ENCODE measurements around the gene TMA7B.

TMA7B gene

DNA sequence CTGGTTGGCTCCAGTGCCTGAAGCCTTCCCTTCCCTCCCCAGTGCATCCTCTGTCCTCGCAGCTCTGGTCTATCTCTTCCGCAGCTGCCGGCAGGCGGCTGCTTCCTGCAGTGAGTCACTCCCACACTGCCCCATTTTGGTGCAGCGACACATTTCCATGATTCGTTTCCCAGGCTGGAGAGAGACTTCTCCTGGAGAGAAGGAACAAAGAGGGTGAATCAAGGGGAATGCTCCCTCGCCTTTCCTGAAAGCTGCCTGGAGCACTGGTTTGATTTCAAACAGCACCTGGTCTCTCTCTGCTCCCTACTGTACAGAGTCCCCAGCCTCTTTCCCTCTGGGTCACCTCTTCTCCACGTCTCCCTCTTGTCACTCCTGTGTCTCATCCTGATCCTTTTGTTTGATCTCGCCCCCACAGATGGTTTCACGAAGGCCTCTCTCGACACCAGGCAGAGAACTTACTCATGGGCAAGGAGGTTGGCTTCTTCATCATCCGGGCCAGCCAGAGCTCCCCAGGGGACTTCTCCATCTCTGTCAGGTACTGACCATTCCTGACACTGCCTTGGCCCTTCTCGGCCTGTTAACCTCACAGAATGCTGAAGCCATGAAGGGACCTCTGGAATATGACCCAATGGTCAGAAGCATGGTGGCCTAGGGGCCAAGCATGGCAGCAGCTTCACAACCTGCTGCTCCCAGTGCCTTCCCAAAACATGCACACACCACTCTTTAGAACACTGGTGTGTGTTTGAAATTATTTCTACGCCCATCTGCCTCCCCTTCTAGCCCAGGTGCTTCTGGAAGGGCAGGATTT is at the start of gene TMA7B:
Gene TMA7B, plus strand, starts transcription at position 758 of the 808 bp plus-strand sequence. CDS start 3,978 bp downstream, outside the sequence.
- ATAC-seq (replicated peaks; ENCODE audit: extremely low read depth, poor library complexity, severe bottlenecking), result no peak
- no peaks in the 10 kb centered on the region for H3K27me3 Mint-ChIP-seq
- no peak for DNase-seq (ENCODE audit: low spot score in 2 of 2)
- peak within 1 kb of the TSS; percentile 61 for H3K4me3 Mint-ChIP-seq
- peak within 1 kb of the TSS; percentile 84 for H3K27ac Mint-ChIP-seq (ENCODE audit: low read depth)
- no peaks in the 10 kb centered on the region for H3K9me3 Mint-ChIP-seq
- peaks cover 85% of the 10 kb centered on the region for H3K36me3 Mint-ChIP-seq (ENCODE audit: insufficient read depth)
- peaks cover 63% of the 10 kb centered on the region for H3K4me1 Mint-ChIP-seq

DNA sequence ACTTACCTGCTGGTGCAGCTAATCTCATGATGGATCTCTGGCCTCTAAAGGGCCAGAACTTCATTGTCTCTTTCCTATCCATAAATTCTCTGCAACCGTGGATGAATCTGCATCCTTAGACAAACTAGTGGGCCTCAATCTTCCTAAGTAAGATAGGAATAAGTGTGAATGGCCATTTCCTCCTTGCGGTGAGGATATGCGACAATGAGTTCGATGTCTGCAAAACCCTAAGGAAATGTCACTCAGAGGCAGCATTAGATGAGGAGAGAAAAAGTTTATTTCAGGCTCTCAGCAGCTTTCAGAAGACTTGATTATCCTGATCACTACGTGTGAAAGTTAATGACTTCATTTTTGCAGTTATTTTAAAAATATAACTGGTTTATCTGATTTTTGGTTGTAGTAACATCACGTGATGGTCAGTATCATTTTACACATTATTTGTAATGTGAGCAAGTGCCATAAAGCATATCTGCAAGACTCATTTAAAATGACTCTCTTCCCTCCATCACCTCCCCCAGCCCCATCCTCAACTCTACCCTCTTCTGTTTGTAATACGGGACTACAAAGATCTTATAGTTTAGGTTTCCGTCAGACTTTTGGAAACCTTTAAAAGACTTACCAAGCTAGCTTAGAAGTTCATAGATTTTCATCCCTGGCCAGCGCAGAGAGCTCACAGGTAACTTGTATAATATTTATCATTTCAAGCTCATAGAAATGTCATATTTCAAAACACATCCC is 49.2 kb upstream of the TMA7B start:
- Mint-ChIP-seq H3K4me1 (peaks cover 84% of the 10 kb centered on the region), H3K36me3 (ENCODE audit: insufficient read depth) (peaks cover 31% of the 10 kb centered on the region), H3K9me3 (no peaks in the 10 kb centered on the region), H3K4me3 (peak overlapping the region; percentile 92), H3K27ac (ENCODE audit: low read depth) (peak overlapping the region; percentile 98), H3K27me3 (no peaks in the 10 kb centered on the region)
- ATAC-seq (replicated peaks; ENCODE audit: extremely low read depth, poor library complexity, severe bottlenecking) (no peak), DNase-seq (ENCODE audit: low spot score in 2 of 2) (no peak)

DNA sequence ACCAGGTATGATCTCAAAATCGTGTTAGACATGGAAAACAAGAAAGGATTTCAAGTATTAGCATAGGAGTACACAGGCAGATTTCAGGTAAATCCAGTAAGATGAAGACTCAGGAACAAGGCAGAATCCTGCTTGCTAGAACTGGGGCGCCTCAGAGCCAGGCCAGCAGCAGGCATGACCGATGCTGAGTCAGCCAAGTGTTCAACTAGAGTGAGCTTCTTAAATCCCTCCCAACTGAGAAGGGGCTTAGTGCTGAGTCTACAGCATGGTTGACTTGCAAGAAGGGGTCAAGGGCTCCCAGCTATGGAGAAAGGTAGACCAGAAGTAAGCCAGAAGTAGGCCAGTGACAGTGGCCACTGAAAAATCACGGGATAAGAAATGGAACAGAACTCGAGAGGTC is 46.9 kb upstream of the TMA7B start:
- H3K9me3 Mint-ChIP-seq, result no peaks in the 10 kb centered on the region
- H3K36me3 Mint-ChIP-seq (ENCODE audit: insufficient read depth), result peaks cover 41% of the 10 kb centered on the region
- peaks cover 94% of the 10 kb centered on the region for H3K4me1 Mint-ChIP-seq
- ATAC-seq (replicated peaks; ENCODE audit: extremely low read depth, poor library complexity, severe bottlenecking), result no peak
- H3K27ac Mint-ChIP-seq (ENCODE audit: low read depth), result peak overlapping the region; percentile 98
- no peak for DNase-seq (ENCODE audit: low spot score in 2 of 2)
- no peaks in the 10 kb centered on the region for H3K27me3 Mint-ChIP-seq
- H3K4me3 Mint-ChIP-seq, result peak overlapping the region; percentile 92

DNA sequence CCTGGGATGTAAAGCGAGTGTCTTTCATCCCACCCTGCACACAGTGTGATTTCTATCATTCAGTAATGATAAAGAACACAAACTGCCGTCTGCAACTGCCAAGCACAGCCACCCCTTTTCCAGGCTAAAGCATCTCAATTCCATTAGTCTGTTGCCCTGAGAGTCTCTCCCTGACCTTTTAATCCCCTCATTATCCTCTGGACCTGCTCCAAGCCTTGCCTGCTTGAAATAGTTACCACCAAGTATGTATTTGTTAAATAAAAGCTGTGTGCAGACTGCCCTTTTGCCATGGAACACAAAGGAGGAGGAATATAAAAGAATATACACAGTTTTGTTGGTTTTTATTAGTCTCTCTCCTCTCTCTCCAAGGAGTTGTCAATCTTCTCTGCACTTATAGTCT is 46.3 kb upstream of the TMA7B start:
- Mint-ChIP-seq H3K27ac (ENCODE audit: low read depth) (peak overlapping the region; percentile 98), H3K36me3 (ENCODE audit: insufficient read depth) (peaks cover 41% of the 10 kb centered on the region), H3K4me1 (peaks cover 89% of the 10 kb centered on the region), H3K27me3 (no peaks in the 10 kb centered on the region), H3K9me3 (no peaks in the 10 kb centered on the region), H3K4me3 (peak overlapping the region; percentile 92)
- DNase-seq (ENCODE audit: low spot score in 2 of 2) (no peak), ATAC-seq (replicated peaks; ENCODE audit: extremely low read depth, poor library complexity, severe bottlenecking) (no peak)

DNA sequence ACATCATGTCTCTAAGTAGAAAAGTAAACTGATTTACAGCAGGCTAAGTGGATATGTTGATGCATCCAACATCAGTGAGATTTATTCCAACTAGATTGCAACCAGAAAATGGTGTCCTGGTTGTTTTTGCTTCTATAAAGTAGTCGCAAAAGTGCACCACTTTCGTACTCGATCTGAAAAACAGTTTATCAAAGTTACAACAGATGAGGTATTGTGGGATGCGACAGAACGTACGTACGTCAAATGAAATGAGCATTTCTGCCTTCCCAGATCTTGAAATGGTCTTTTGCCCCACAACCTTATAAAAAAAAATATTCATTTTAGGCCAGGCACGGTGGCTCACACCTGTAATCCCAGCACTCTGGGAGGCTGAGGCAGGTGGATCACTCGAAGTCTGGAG is 45.6 kb upstream of the TMA7B start:
- no peaks in the 10 kb centered on the region for H3K27me3 Mint-ChIP-seq
- H3K27ac Mint-ChIP-seq (ENCODE audit: low read depth), result peak overlapping the region; percentile 98
- peaks cover 41% of the 10 kb centered on the region for H3K36me3 Mint-ChIP-seq (ENCODE audit: insufficient read depth)
- H3K4me3 Mint-ChIP-seq, result peak overlapping the region; percentile 92
- no peak for DNase-seq (ENCODE audit: low spot score in 2 of 2)
- H3K4me1 Mint-ChIP-seq, result peaks cover 88% of the 10 kb centered on the region
- ATAC-seq (replicated peaks; ENCODE audit: extremely low read depth, poor library complexity, severe bottlenecking), result no peak
- no peaks in the 10 kb centered on the region for H3K9me3 Mint-ChIP-seq

DNA sequence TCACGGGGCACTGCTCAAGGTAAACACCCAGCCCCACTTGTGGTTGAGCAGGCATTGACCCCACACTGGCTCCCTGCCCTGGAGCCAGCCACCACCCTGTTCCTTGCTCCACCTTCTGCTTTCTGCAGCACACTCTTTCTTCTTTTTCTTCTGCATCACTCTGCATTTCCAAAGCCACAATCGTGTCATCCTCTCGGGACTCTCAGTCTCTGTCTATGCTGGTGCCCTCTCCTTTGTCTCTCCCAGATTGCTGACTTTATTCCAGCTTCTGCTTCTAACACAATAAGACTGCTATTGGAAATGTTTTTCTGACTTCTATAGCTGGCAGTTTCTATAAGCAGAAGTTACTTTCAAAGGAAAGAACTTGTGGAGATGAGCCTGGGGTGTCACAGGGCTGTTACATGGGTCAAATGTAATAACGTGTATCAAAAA is 44.9 kb upstream of the TMA7B start:
- H3K9me3 Mint-ChIP-seq, result no peaks in the 10 kb centered on the region
- peaks cover 88% of the 10 kb centered on the region for H3K4me1 Mint-ChIP-seq
- H3K27ac Mint-ChIP-seq (ENCODE audit: low read depth), result peak overlapping the region; percentile 98
- H3K4me3 Mint-ChIP-seq, result peak overlapping the region; percentile 92
- peaks cover 41% of the 10 kb centered on the region for H3K36me3 Mint-ChIP-seq (ENCODE audit: insufficient read depth)
- DNase-seq (ENCODE audit: low spot score in 2 of 2), result no peak
- no peak for ATAC-seq (replicated peaks; ENCODE audit: extremely low read depth, poor library complexity, severe bottlenecking)
- no peaks in the 10 kb centered on the region for H3K27me3 Mint-ChIP-seq

DNA sequence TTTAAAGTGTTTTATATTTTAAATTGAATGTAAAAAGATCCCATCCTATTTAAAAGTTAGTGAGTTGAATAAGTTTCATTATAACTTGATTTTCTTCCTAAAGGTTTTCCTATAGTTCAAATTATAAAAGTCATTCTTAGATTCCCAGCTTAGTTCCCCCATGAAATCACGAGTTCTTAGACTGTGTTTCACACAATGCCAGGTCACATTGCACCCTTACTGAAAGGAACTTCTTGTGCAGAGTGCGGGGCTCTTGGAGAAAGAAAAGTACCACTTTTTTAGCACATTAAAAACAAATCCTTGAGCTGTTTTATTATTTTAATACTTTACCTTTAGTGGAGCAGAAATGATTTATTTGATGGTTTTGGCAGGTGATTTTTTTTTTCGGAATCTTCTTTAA is 43.7 kb upstream of the TMA7B start:
- ATAC-seq (replicated peaks; ENCODE audit: extremely low read depth, poor library complexity, severe bottlenecking), result no peak
- peak overlapping the region; percentile 92 for H3K4me3 Mint-ChIP-seq
- H3K27me3 Mint-ChIP-seq, result no peaks in the 10 kb centered on the region
- H3K27ac Mint-ChIP-seq (ENCODE audit: low read depth), result peak overlapping the region; percentile 98
- peaks cover 45% of the 10 kb centered on the region for H3K36me3 Mint-ChIP-seq (ENCODE audit: insufficient read depth)
- no peaks in the 10 kb centered on the region for H3K9me3 Mint-ChIP-seq
- H3K4me1 Mint-ChIP-seq, result peaks cover 88% of the 10 kb centered on the region
- no peak for DNase-seq (ENCODE audit: low spot score in 2 of 2)

DNA sequence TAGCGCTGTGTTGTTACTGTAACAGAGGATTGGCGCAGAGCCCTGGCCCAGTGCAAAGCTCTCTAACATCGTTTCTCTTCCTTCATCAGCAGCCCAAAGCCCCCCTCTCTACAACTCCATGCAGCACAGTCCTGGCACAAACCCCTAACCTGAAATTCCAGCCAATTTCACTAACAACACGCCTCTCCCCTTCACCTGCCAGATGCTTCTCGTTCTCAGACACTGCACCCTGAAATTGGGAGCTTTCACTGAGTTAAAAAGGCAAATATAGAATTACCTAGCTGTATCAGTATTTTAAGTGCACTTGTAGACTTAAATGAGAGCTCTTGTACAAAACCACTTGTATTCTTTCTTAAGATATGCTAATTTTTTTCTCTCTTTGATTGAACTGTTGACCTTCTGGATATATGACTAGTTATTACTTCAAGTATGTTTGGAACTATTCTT is 43.0 kb upstream of the TMA7B start:
- Mint-ChIP-seq H3K36me3 (ENCODE audit: insufficient read depth) (peaks cover 42% of the 10 kb centered on the region), H3K4me3 (peak overlapping the region; percentile 92), H3K27me3 (no peaks in the 10 kb centered on the region), H3K9me3 (no peaks in the 10 kb centered on the region), H3K27ac (ENCODE audit: low read depth) (peak overlapping the region; percentile 98), H3K4me1 (peaks cover 88% of the 10 kb centered on the region)
- DNase-seq (ENCODE audit: low spot score in 2 of 2), result no peak
- ATAC-seq (replicated peaks; ENCODE audit: extremely low read depth, poor library complexity, severe bottlenecking), result no peak

DNA sequence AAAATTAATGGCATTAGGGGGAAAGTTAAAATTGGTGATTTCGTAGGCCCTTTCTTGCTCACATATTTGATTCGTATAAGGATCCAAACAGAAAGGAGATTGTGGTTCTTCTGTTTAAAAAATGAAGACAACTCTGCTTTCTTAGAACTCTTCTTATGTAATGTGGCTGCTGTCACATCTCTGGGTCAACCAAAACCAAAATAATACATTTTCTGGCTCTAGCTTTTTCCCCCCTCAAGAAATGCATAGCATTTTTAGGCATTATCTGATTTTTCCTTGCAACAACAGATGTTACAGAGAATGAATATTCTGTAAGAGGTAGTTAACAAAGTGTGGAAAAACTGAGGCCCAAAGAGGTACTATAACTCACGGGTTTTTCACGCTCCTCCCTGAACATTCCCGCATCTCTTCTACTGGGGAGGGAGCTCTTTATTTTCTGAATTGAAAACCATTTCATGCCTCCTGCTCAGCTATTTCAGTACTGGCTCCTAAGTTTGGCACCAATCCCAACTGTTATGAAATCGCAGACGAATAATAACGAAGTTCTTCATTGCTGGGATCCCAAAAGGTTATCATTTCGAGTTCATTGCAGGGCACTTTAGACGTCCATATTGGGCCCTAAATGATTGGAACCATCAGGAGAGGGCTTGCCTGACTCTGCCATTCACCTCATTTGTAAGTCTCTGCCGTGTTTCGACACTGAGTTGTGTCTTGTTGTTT is 42.3 kb upstream of the TMA7B start:
- ATAC-seq (replicated peaks; ENCODE audit: extremely low read depth, poor library complexity, severe bottlenecking) (no peak), DNase-seq (ENCODE audit: low spot score in 2 of 2) (no peak)
- Mint-ChIP-seq H3K9me3 (no peaks in the 10 kb centered on the region), H3K4me3 (peak overlapping the region; percentile 92), H3K4me1 (peaks cover 88% of the 10 kb centered on the region), H3K27ac (ENCODE audit: low read depth) (peak overlapping the region; percentile 98), H3K27me3 (no peaks in the 10 kb centered on the region), H3K36me3 (ENCODE audit: insufficient read depth) (peaks cover 42% of the 10 kb centered on the region)

DNA sequence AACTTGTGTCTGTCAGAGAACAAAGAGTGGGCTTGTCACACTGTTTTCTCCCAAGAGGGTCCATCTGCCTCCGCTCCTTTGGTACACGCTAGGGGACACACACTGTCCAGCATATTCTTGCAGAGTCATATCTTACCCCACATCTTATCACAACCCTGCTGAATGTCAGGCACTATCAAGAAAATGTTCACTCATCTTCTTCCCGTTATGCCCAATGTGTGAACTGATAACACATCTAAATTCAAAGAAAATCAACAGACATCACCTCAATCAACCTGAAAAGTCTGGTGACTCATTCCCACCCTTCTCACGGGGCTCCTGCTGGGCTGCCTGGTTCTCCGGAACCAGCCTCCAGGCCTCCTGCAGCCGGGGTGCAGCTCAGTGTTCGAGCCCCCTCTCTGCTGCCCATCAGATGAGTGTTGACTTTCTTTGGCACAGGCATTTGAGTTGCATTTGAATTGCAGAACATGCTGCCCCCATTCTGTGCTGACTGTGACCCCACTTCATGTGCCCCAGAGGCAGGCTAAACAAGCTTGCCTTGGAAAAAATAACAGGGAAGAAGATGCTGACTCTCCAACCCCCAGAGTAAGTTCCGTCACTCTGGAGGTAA is 40.0 kb upstream of the TMA7B start:
- H3K9me3 Mint-ChIP-seq, result no peaks in the 10 kb centered on the region
- peaks cover 92% of the 10 kb centered on the region for H3K4me1 Mint-ChIP-seq
- H3K4me3 Mint-ChIP-seq, result no peak overlapping the region
- peak overlapping the region; percentile 98 for H3K27ac Mint-ChIP-seq (ENCODE audit: low read depth)
- peak in 1 of 2 donors; percentile 34 for DNase-seq (ENCODE audit: low spot score in 2 of 2)
- peak; percentile 49 for ATAC-seq (replicated peaks; ENCODE audit: extremely low read depth, poor library complexity, severe bottlenecking)
- peaks cover 46% of the 10 kb centered on the region for H3K36me3 Mint-ChIP-seq (ENCODE audit: insufficient read depth)
- H3K27me3 Mint-ChIP-seq, result no peaks in the 10 kb centered on the region

DNA sequence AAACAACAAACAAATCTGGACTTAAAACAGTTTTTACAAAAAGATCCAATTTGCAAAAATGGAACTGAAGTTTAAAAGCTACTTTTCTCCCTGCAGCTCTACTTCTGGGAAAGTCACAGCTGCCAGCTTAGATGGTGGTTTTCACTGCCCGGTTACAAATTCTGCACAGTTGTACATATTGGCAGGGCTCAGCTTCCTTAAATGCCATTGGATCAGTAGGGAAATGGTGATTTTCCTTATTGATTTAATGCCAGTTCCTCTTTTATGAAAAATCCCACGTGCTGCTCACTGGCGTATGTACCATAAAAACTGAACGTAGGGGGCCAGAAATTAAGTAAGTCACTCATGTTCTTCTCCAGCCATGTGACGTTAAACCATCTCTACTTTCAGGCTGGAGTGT is 36.5 kb upstream of the TMA7B start:
- H3K27ac Mint-ChIP-seq (ENCODE audit: low read depth), result peak overlapping the region; percentile 98
- no peaks in the 10 kb centered on the region for H3K27me3 Mint-ChIP-seq
- peaks cover 76% of the 10 kb centered on the region for H3K4me1 Mint-ChIP-seq
- no peak overlapping the region for H3K4me3 Mint-ChIP-seq
- DNase-seq (ENCODE audit: low spot score in 2 of 2), result no peak
- H3K36me3 Mint-ChIP-seq (ENCODE audit: insufficient read depth), result peaks cover 48% of the 10 kb centered on the region
- no peak for ATAC-seq (replicated peaks; ENCODE audit: extremely low read depth, poor library complexity, severe bottlenecking)
- no peaks in the 10 kb centered on the region for H3K9me3 Mint-ChIP-seq

DNA sequence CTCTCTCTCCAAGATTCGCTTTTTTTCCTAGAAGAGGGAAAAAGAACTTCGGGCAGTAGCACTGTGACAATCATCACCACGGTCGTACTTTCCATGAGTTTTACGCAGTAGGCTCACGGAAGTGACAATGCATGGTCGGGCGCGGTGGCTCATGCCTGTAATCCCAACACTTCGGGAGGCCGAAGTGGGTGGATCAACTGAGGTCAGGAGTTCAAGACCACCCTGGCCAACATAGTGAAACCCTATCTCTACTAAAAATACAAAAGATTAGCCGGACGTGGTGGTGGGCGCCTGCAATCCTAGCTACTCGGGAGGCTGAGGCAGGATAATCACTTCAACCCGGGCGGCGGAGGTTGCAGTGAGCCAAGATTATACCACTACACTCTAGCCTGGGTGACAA is 35.9 kb upstream of the TMA7B start:
- H3K27ac Mint-ChIP-seq (ENCODE audit: low read depth), result peak overlapping the region; percentile 93
- no peak for DNase-seq (ENCODE audit: low spot score in 2 of 2)
- H3K4me1 Mint-ChIP-seq, result peaks cover 74% of the 10 kb centered on the region
- no peak for ATAC-seq (replicated peaks; ENCODE audit: extremely low read depth, poor library complexity, severe bottlenecking)
- no peaks in the 10 kb centered on the region for H3K9me3 Mint-ChIP-seq
- H3K4me3 Mint-ChIP-seq, result no peak overlapping the region
- no peaks in the 10 kb centered on the region for H3K27me3 Mint-ChIP-seq
- peaks cover 48% of the 10 kb centered on the region for H3K36me3 Mint-ChIP-seq (ENCODE audit: insufficient read depth)

Measured in central memory CD8-positive, alpha-beta T cell (primary cell).